Smooth muscle cell (in vitro differentiated cells): Measurements from ENCODE around the gene CXCR6. TPM values are rescaled to one million over a fixed set of nuclear protein-coding genes. Genes with fewer than 3 reads are reported as not detected.

Source experiments
- DNase-seq: peaks from one replicate; lab custom pipeline; 2025; ENCODE audit not compliant: unreplicated experiment; lab: John Stamatoyannopoulos, UW
- H2AFZ ChIP-seq: fragments of 200-600 bp; sonication (generic); 2 replicates; pipeline ENCODE4 v1.6.0; 2016; ENCODE audit warnings: antibody characterized with exemption, low read depth, mild to moderate bottlenecking
- H3F3A ChIP-seq: fragments of 200-600 bp; sonication (generic); 2 replicates; pipeline ENCODE4 v1.6.0; 2017; ENCODE audit warnings: antibody characterized with exemption, low read depth
- H3K27ac ChIP-seq: fragments of 200-600 bp; sonication (generic); 2 replicates; pipeline ENCODE4 v1.5.1; 2016; ENCODE audit warnings: low read depth, mild to moderate bottlenecking
- H3K27me3 ChIP-seq: fragments of 200-600 bp; sonication (generic); 2 replicates; pipeline ENCODE4 v1.6.1; 2016; ENCODE audit warnings: low read depth, mild to moderate bottlenecking
- H3K36me3 ChIP-seq: fragments of 200-600 bp; sonication (generic); 2 replicates; pipeline ENCODE4 v1.5.1; 2016; ENCODE audit warnings: low read depth
- H3K4me1 ChIP-seq: fragments of 200-600 bp; sonication (generic); 2 replicates; pipeline ENCODE4 v1.5.1; 2016; ENCODE audit warnings: low read depth
- H3K4me2 ChIP-seq: fragments of 200-600 bp; sonication (generic); 2 replicates; pipeline ENCODE4 v1.6.0; 2016; ENCODE audit warnings: mild to moderate bottlenecking
- H3K4me3 ChIP-seq: fragments of 200-600 bp; sonication (generic); 2 replicates; pipeline ENCODE4 v1.5.1; 2016; ENCODE audit warnings: mild to moderate bottlenecking
- H3K79me2 ChIP-seq: fragments of 200-600 bp; sonication (generic); 2 replicates; pipeline ENCODE4 v1.6.0; 2016; ENCODE audit warnings: low read depth, mild to moderate bottlenecking
- H3K9ac ChIP-seq: fragments of 200-600 bp; sonication (generic); 2 replicates; pipeline ENCODE4 v1.6.0; 2016; ENCODE audit warnings: low read depth
- H3K9me3 ChIP-seq: fragments of 200-600 bp; sonication (generic); replicated peaks from 2 replicates; pipeline ENCODE4 v1.5.1; 2016; ENCODE audit warnings: low read depth
- H4K20me1 ChIP-seq: fragments of 200-600 bp; sonication (generic); 2 replicates; pipeline ENCODE4 v1.6.0; 2016; ENCODE audit warnings: low read depth
- WGBS: methylation state at CpG from one replicate; pipeline ENCODE4 v1.1.7; 2016; ENCODE audit warnings: low lambda C conversion rate; 5-methylcytosine and 5-hydroxymethylcytosine counted together
- polyA plus RNA-seq: library from polyadenylated mRNA; unstranded; fragments of >200 nt; fragmentation: Nextera tagmentation; extraction: Ambion mirVana; gene quantifications from 2 replicates; pipeline ENCODE4 v1.2.1, GENCODE V29; 2016
- total RNA-seq: library from RNA; depleted of rRNA; stranded (reverse); fragments of >200 nt; gene quantifications from 2 replicates; pipeline ENCODE4 v1.2.3, GENCODE V29; 2014
- TF ChIP-seq, protein P1 (sequence below): fragments of 200-600 bp; sonication (generic); IDR thresholded peaks from 2 replicates; pipeline ENCODE4 v1.5.1; 2017; ENCODE audit warnings: borderline replicate concordance, mild to moderate bottlenecking, antibody characterized with exemption; ENCODE audit not compliant: insufficient read depth, poor library complexity, severe bottlenecking

Gene CXCR6
- total and polyA plus RNA-seq, 2 experiments from 2014 or later: 0.19 to 0.81 TPM

GRCh38 chr3:45974686-45975085 is 31.4 kb downstream of the CXCR6 start:
- no peaks in the 10 kb centered on the region for H3K79me2 ChIP-seq

DNA sequence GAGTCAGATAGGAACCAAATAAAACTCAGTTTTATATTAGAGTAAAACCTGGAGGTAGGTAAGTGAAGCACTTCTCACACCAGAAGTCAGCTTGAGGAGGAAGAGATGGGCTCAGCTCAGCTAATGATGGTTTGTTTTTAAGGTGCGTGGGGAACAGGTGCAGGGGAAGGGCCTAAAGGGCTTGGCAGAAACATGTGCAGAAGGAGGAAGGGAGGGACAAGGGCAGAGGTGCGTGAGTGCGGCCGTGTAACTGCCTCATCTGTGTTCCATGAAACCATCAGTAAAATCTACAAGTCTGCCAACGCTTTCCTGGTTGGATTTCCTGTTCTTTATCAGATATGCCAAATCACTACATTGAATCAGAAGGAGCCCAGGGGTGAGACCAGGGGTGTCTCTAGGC is 32.4 kb downstream of the CXCR6 start:
- Histone ChIP-seq H3K79me2 (no peaks in the 10 kb centered on the region), H3K27me3 (no peaks in the 10 kb centered on the region), H3K27ac (no peak overlapping the region), H3K36me3 (no peaks in the 10 kb centered on the region), H4K20me1 (no peaks in the 10 kb centered on the region), H3K9ac (no peak overlapping the region), H3K4me3 (no peak overlapping the region), H3F3A (no peaks in the 10 kb centered on the region), H3K4me2 (no peak overlapping the region), H3K4me1 (peaks cover 5% of the 10 kb centered on the region), H2AFZ (no peak overlapping the region), H3K9me3 (no peaks in the 10 kb centered on the region)
- WGBS: 92% methylated on average over 5 of the region's 5 CpGs
- TF ChIP-seq, protein P1, sequence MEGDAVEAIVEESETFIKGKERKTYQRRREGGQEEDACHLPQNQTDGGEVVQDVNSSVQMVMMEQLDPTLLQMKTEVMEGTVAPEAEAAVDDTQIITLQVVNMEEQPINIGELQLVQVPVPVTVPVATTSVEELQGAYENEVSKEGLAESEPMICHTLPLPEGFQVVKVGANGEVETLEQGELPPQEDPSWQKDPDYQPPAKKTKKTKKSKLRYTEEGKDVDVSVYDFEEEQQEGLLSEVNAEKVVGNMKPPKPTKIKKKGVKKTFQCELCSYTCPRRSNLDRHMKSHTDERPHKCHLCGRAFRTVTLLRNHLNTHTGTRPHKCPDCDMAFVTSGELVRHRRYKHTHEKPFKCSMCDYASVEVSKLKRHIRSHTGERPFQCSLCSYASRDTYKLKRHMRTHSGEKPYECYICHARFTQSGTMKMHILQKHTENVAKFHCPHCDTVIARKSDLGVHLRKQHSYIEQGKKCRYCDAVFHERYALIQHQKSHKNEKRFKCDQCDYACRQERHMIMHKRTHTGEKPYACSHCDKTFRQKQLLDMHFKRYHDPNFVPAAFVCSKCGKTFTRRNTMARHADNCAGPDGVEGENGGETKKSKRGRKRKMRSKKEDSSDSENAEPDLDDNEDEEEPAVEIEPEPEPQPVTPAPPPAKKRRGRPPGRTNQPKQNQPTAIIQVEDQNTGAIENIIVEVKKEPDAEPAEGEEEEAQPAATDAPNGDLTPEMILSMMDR: no peak
- no peak for DNase-seq

More at GRCh38 chr3:45974686-45975085, 31.4 kb downstream of the CXCR6 start:
- H3K9me3 ChIP-seq: no peaks in the 10 kb centered on the region
- no peak overlapping the region for H3K27ac ChIP-seq
- H3K4me3 ChIP-seq: no peak overlapping the region
- WGBS: 85% methylated on average over 4 of the region's 4 CpGs
- TF ChIP-seq, protein P1: no peak
- no peak overlapping the region for H3K9ac ChIP-seq
- H2AFZ ChIP-seq: no peak overlapping the region
- no peaks in the 10 kb centered on the region for H3K36me3 ChIP-seq
- no peaks in the 10 kb centered on the region for H3K27me3 ChIP-seq
- no peak for DNase-seq
- H3K4me2 ChIP-seq: no peak overlapping the region
- peaks cover 5% of the 10 kb centered on the region for H3K4me1 ChIP-seq
- no peaks in the 10 kb centered on the region for H4K20me1 ChIP-seq
- no peaks in the 10 kb centered on the region for H3F3A ChIP-seq

DNA sequence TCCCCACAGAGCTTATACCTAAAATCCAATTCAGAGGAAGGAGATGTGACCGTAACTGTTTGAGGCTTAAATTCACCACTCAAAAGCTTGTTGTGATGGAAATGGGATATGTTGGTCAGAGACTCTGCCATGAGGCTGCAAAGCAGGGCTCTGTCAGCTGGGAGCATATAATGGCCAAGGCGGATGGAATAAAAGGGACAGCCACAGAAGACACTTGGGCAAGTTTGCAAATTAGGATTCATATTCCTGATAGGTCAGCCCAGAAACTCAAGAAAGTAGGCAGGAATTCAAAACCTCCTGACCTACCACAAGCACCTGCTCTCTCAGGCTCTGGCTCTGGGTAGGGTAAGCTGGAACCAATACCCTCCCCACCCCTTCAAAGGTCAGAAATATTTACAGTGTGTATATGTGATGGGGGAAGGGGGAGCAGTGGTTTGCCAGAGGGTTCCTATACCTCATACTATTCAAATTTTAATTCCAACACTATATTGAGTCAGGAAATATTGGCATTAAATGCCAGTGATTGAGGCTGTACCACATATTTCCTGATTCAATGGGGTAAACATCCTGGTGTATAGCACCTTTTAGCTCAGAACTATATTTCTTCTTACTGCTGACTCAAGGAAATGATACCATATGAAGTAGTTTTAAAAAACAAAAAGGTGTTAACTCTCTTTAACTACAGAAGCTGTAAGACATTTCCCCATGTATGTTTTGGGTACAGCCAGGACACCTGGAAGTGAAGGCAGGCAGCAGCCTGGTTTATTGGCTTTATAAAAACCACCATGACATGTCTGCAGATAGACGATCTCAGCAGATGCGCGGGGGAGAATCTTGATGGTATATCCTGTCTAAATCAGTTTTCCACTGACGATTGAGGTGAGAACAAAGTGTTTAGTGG is 33.2 kb downstream of the CXCR6 start:
- TF ChIP-seq, protein P1: no peak
- Histone ChIP-seq H3K9ac (no peak overlapping the region), H3K36me3 (no peaks in the 10 kb centered on the region), H3K4me2 (no peak overlapping the region), H3K27ac (no peak overlapping the region), H4K20me1 (no peaks in the 10 kb centered on the region), H3F3A (no peaks in the 10 kb centered on the region), H3K9me3 (no peaks in the 10 kb centered on the region), H3K27me3 (no peaks in the 10 kb centered on the region), H2AFZ (no peak overlapping the region), H3K4me1 (peaks cover 5% of the 10 kb centered on the region), H3K4me3 (no peak overlapping the region), H3K79me2 (no peaks in the 10 kb centered on the region)
- 95% methylated on average over 6 of the region's 6 CpGs for WGBS
- DNase-seq: no peak
